Measurements from ENCODE around the gene PTRHD1.

DNA sequence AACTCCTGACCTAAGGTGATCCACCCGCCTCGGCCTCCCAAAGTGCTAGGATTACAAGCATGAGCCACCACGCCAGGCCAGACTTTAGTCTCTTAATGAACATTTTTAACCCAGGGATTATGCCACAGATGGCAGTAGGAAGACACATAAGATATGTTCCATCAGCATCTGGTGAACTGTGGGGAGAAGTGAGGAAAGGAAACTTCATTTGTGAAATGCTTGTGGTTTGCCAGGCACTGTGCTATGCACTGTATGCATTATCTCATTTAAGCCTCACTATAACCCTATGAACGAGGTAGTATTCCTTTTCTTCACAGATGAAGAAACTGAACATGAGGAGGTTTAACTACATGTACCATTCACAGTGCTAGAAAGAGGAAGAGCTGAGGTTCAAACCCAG, 29.3 kb downstream of the PTRHD1 start:
- no peak for TF ChIP-seq POLR2A (IDR thresholded peaks at IDR 0.05)
- TF ChIP-seq, protein P1, sequence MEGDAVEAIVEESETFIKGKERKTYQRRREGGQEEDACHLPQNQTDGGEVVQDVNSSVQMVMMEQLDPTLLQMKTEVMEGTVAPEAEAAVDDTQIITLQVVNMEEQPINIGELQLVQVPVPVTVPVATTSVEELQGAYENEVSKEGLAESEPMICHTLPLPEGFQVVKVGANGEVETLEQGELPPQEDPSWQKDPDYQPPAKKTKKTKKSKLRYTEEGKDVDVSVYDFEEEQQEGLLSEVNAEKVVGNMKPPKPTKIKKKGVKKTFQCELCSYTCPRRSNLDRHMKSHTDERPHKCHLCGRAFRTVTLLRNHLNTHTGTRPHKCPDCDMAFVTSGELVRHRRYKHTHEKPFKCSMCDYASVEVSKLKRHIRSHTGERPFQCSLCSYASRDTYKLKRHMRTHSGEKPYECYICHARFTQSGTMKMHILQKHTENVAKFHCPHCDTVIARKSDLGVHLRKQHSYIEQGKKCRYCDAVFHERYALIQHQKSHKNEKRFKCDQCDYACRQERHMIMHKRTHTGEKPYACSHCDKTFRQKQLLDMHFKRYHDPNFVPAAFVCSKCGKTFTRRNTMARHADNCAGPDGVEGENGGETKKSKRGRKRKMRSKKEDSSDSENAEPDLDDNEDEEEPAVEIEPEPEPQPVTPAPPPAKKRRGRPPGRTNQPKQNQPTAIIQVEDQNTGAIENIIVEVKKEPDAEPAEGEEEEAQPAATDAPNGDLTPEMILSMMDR (IDR thresholded peaks at IDR 0.05): no peak
